ENCODE measurements around the gene PRAMEF14.
"Not testable (repeated sequence)": the region's sequence is repeated elsewhere in the genome, so short reads cannot be mapped to it uniquely, and the experiment has no call there.

- TF ChIP-seq ARHGAP35 (IDR thresholded peaks at IDR 0.05; ENCODE audit: partially characterized antibody); TEAD1 (CRISPR knock-in tag; IDR thresholded peaks at IDR 0.05); HES1 (IDR thresholded peaks at IDR 0.05; ENCODE audit: low read depth); GATAD2B (IDR thresholded peaks at IDR 0.05; ENCODE audit: borderline replicate concordance); POLR2A (conservative IDR thresholded peaks at IDR 0.05): not testable (repeated sequence)
These were observed 32.0 kb upstream of the PRAMEF14 start for GRCh38 chr1:13378983-13379382.
